Liver (tissue), 9 donors: ENCODE results near the gene INPP5A. TPM values are rescaled to one million over a fixed set of nuclear protein-coding genes. Genes with fewer than 3 reads are reported as not detected.

Experiments used
- DNase-seq: peaks from one replicate; pipeline ENCODE4 v3.0.0-alpha.2; 2017; ENCODE audit warnings: low spot score
- H3K27ac ChIP-seq, 2 donors: one replicate each; pipeline ENCODE4 v1.7.0; 2013; ENCODE audit warnings: inconsistent platforms in 2 of 2, low read length in 2 of 2, control low read depth in 1 of 2, low read depth in 1 of 2, mild to moderate bottlenecking in 1 of 2
- H3K27me3 ChIP-seq, 4 donors: one replicate each; pipeline versions ENCODE4 v1.6.1 to v1.7.0; 2013; ENCODE audit warnings: low read length in 3 of 4, inconsistent platforms in 1 of 4, mild to moderate bottlenecking in 1 of 4, moderate library complexity in 1 of 4; ENCODE audit not compliant: control insufficient read depth in 4 of 4, insufficient read depth in 4 of 4
- H3K36me3 ChIP-seq, 4 donors: one replicate each; pipeline versions ENCODE4 v1.6.1 to v1.7.0; 2013; ENCODE audit warnings: low read length in 3 of 4, mild to moderate bottlenecking in 3 of 4, low read depth in 1 of 4, moderate library complexity in 1 of 4; ENCODE audit not compliant: control insufficient read depth in 4 of 4, insufficient read depth in 3 of 4
- H3K4me1 ChIP-seq, 4 donors: one replicate each; pipeline versions ENCODE4 v1.6.1 to v1.7.0; 2013; ENCODE audit warnings: low read length in 3 of 4, mild to moderate bottlenecking in 3 of 4, moderate library complexity in 1 of 4; ENCODE audit not compliant: control insufficient read depth in 4 of 4, insufficient read depth in 4 of 4
- H3K4me3 ChIP-seq, 3 donors: one replicate each; pipeline versions ENCODE4 v1.6.1 to v1.7.0; 2013; ENCODE audit warnings: low read length in 3 of 3, control low read depth in 1 of 3, low read depth in 1 of 3, mild to moderate bottlenecking in 1 of 3
- H3K9ac ChIP-seq, 2 donors: one replicate each; pipeline ENCODE4 v1.7.0; 2013; ENCODE audit warnings: low read length in 2 of 2, mild to moderate bottlenecking in 2 of 2, moderate library complexity in 2 of 2, control low read depth in 1 of 2, low read depth in 1 of 2
- H3K9me3 ChIP-seq, 4 donors: one replicate each; pipeline versions ENCODE4 v1.6.1 to v1.7.0; 2013; ENCODE audit warnings: low read length in 3 of 4; ENCODE audit not compliant: control insufficient read depth in 4 of 4
- EGR1 ChIP-seq, 2 donors: IDR thresholded peaks; 2 replicates each; pipeline ENCODE4 v1.6.1; 2016 to 2018; ENCODE audit warnings: antibody characterized with exemption in 2 of 2, low read depth in 2 of 2
- FOXA1 ChIP-seq: IDR thresholded peaks from 2 replicates; pipeline ENCODE4 v1.6.1; 2016; ENCODE audit warnings: antibody characterized with exemption
- FOXA2 ChIP-seq: IDR thresholded peaks from 2 replicates; pipeline ENCODE4 v1.6.1; 2016; ENCODE audit warnings: antibody characterized with exemption
- GABPA ChIP-seq, 2 donors: IDR thresholded peaks in 1 of 2; conservative IDR thresholded peaks in 1 of 2; 2 replicates each; pipeline ENCODE4 v1.6.1; 2016; ENCODE audit warnings: antibody characterized with exemption in 2 of 2, mild to moderate bottlenecking in 1 of 2, moderate library complexity in 1 of 2
- HNF4A ChIP-seq, 2 donors: conservative IDR thresholded peaks; 2 replicates each; pipeline ENCODE4 v1.6.1; 2016; ENCODE audit warnings: antibody characterized with exemption in 2 of 2, mild to moderate bottlenecking in 2 of 2
- HNF4G ChIP-seq: IDR thresholded peaks from 2 replicates; pipeline ENCODE4 v1.6.1; 2016; ENCODE audit warnings: antibody characterized with exemption
- JUND ChIP-seq, 2 donors: IDR thresholded peaks; 2 replicates each; pipeline ENCODE4 v1.6.1; 2016; ENCODE audit warnings: antibody characterized with exemption in 2 of 2
- NR2F2 ChIP-seq: IDR thresholded peaks from 2 replicates; pipeline ENCODE4 v1.6.1; 2016; ENCODE audit warnings: antibody characterized with exemption
- RAD21 ChIP-seq, 2 donors: IDR thresholded peaks; 2 replicates each; pipeline ENCODE4 v1.6.1; 2016; ENCODE audit warnings: antibody characterized with exemption in 2 of 2, mild to moderate bottlenecking in 2 of 2
- RXRA ChIP-seq, 2 donors: IDR thresholded peaks; 2 replicates each; pipeline ENCODE4 v1.6.1; 2017 to 2018; ENCODE audit warnings: antibody characterized with exemption in 2 of 2, mild to moderate bottlenecking in 1 of 2
- SP1 ChIP-seq: IDR thresholded peaks from 2 replicates; pipeline ENCODE4 v1.6.1; 2018; ENCODE audit warnings: antibody characterized with exemption, mild to moderate bottlenecking
- TAF1 ChIP-seq: conservative IDR thresholded peaks from 2 replicates; pipeline ENCODE4 v1.6.1; 2016; ENCODE audit warnings: antibody characterized with exemption, mild to moderate bottlenecking
- WGBS: extraction: QIAGEN DNeasy Blood & Tissue Kit; methylation state at CpG from one replicate; pipeline ENCODE4 v1.1.7; 2013; 5-methylcytosine and 5-hydroxymethylcytosine counted together
- polyA plus RNA-seq, 2 donors: library from polyadenylated mRNA; stranded (reverse) in 1 of 2; unstranded in 1 of 2; fragments of 200-250 nt in 1 of 2; fragments of >200 nt in 1 of 2; fragmentation: Nextera tagmentation in 1 of 2; extraction: Ambion mirVana in 1 of 2; gene quantifications; one replicate each; pipeline versions ENCODE4 v1.2.1 to v1.2.3, GENCODE V29; 2013 to 2015
- total RNA-seq, 2 donors: library from RNA; depleted of rRNA; stranded (reverse); fragments of >200 nt; gene quantifications; one replicate each; pipeline ENCODE4 v1.2.3, GENCODE V29; 2014
- TF ChIP-seq, protein P1 (sequence below): fragments of 150-350 bp; IDR thresholded peaks from 2 replicates; pipeline ENCODE4 v1.5.1; 2017; ENCODE audit warnings: improper control_type of control experiment, low read depth, low read length; ENCODE audit not compliant: missing input control
- TF ChIP-seq, protein P2 (sequence below): IDR thresholded peaks from 2 replicates; pipeline ENCODE4 v1.6.1; 2016; ENCODE audit warnings: antibody characterized with exemption
- TF ChIP-seq, protein P3 (sequence below): IDR thresholded peaks from 2 replicates; pipeline ENCODE4 v1.6.1; 2016; ENCODE audit warnings: antibody characterized with exemption
- TF ChIP-seq, protein P4 (sequence below): IDR thresholded peaks from 2 replicates; pipeline ENCODE4 v1.6.1; 2016; ENCODE audit warnings: antibody characterized with exemption, mild to moderate bottlenecking
- donor health status: healthy.
- donor health status: healthy.
- donor health status: healthy.
- donor health status: healthy.
- donor health status: healthy.

INPP5A gene
- total and polyA plus RNA-seq, 4 donors = 4.3 to 26.5 (median 10.9) TPM

DNA sequence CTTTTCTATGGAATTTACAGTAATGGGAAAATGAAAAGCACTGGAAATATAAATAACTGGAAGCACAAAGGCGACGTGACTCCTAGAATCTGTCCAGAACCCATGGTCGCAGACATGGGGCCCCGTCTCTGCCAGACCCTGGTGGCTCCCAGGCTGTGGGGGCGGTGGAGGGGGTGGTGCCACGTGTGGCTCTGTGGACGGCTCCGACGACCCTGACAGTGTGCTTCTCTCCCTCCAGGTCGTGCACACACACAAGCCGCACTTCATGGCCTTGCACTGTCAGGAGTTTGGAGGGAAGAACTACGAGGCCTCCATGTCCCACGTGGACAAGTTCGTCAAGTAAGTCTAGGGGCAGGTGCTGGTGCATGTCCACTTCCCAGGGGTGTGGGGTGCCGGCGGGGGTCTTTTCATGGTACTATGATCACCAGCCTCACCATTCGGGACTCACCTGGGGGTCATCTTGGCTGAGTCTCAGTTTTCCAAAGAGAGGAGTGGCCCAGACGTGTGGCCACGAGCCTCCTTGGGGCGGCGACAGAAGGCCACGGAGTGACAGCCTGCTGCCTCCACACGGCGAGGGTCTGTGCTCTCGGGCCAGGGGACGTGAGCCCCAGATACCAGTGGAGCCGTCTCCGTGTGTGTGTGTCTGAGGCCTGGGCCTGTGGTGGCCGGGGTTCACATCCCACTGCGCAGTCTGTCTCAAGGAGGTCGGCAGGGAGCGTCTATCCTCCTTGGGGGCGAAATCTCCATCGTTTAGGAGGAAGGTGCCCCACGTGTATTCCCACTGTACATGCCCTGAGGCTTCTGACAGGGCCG, 108.2 kb downstream of the INPP5A start:
- Histone ChIP-seq H3K4me1 (no peaks in the 10 kb centered on the region), H3K9me3 (no peaks in the 10 kb centered on the region), H3K27me3 (no peaks in the 10 kb centered on the region), H3K4me3 (no peak overlapping the region), H3K27ac (no peak overlapping the region), H3K9ac (no peak overlapping the region), H3K36me3 (peaks cover 0 to 12% (median 1%) of the 10 kb centered on the region in 4 donors)
- no peak for TF ChIP-seq HNF4A (conservative IDR thresholded peaks at IDR 0.05)
- TF ChIP-seq EGR1 (IDR thresholded peaks at IDR 0.05; ENCODE audit: low read depth in 2 of 2) = no peak
- TF ChIP-seq FOXA1 = no peak
- TF ChIP-seq, protein P1, sequence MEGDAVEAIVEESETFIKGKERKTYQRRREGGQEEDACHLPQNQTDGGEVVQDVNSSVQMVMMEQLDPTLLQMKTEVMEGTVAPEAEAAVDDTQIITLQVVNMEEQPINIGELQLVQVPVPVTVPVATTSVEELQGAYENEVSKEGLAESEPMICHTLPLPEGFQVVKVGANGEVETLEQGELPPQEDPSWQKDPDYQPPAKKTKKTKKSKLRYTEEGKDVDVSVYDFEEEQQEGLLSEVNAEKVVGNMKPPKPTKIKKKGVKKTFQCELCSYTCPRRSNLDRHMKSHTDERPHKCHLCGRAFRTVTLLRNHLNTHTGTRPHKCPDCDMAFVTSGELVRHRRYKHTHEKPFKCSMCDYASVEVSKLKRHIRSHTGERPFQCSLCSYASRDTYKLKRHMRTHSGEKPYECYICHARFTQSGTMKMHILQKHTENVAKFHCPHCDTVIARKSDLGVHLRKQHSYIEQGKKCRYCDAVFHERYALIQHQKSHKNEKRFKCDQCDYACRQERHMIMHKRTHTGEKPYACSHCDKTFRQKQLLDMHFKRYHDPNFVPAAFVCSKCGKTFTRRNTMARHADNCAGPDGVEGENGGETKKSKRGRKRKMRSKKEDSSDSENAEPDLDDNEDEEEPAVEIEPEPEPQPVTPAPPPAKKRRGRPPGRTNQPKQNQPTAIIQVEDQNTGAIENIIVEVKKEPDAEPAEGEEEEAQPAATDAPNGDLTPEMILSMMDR = no peak
- TF ChIP-seq JUND (IDR thresholded peaks at IDR 0.05) = no peak
- TF ChIP-seq HNF4G = no peak
- no peak for TF ChIP-seq RXRA (IDR thresholded peaks at IDR 0.05)
- 94% methylated on average over 36 of the region's 36 CpGs for WGBS
- DNase-seq = no peak

DNA sequence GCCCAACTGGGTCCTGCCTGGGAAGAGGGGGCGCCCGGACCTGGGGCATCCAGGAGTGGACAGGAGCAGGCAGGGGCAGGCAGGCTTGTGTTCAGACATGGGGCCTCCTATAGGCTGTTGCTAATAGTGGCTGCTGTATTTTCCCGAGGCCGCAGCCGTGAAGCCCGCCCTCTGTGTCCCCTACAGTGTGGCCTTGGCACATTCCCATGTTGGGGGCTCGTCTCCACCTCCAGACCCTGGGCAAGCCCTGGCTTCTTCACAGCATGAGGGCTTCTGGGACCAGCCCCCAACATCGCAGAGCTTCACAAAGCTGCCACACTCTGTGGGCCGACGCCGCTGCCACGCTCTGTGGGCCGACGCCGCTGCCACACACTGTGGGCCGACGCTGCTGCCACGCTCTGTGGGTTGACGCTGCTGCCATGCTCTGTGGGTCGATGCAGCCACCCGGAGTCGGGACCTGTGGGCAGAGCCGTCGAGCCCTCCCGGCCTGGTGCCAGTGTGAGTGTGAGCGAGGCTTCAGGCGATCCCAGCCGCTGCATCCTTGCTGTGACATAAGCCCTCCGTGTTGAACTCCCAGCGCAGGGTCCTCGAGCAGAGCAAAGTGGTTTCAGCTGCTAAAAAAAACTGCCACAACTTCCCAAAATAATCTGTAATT, 109.0 kb downstream of the INPP5A start:
- 98% methylated on average over 31 of the region's 31 CpGs for WGBS
- Histone ChIP-seq H3K27ac (no peak overlapping the region), H3K4me3 (no peak overlapping the region), H3K36me3 (peaks cover 0 to 12% (median 1%) of the 10 kb centered on the region in 4 donors), H3K9me3 (no peaks in the 10 kb centered on the region), H3K9ac (no peak overlapping the region), H3K4me1 (no peaks in the 10 kb centered on the region), H3K27me3 (no peaks in the 10 kb centered on the region)
- TF ChIP-seq RAD21 (IDR thresholded peaks at IDR 0.05) = no peak
- TF ChIP-seq JUND (IDR thresholded peaks at IDR 0.05) = no peak
- TF ChIP-seq GABPA (IDR thresholded peaks at IDR 0.05 in 1 of 2, conservative IDR thresholded peaks at IDR 0.05 in 1 of 2) = no peak
- TF ChIP-seq, protein P2, sequence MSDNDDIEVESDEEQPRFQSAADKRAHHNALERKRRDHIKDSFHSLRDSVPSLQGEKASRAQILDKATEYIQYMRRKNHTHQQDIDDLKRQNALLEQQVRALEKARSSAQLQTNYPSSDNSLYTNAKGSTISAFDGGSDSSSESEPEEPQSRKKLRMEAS = no peak
- TF ChIP-seq, protein P3, sequence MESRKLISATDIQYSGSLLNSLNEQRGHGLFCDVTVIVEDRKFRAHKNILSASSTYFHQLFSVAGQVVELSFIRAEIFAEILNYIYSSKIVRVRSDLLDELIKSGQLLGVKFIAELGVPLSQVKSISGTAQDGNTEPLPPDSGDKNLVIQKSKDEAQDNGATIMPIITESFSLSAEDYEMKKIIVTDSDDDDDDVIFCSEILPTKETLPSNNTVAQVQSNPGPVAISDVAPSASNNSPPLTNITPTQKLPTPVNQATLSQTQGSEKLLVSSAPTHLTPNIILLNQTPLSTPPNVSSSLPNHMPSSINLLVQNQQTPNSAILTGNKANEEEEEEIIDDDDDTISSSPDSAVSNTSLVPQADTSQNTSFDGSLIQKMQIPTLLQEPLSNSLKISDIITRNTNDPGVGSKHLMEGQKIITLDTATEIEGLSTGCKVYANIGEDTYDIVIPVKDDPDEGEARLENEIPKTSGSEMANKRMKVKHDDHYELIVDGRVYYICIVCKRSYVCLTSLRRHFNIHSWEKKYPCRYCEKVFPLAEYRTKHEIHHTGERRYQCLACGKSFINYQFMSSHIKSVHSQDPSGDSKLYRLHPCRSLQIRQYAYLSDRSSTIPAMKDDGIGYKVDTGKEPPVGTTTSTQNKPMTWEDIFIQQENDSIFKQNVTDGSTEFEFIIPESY = no peak
- TF ChIP-seq, protein P4, sequence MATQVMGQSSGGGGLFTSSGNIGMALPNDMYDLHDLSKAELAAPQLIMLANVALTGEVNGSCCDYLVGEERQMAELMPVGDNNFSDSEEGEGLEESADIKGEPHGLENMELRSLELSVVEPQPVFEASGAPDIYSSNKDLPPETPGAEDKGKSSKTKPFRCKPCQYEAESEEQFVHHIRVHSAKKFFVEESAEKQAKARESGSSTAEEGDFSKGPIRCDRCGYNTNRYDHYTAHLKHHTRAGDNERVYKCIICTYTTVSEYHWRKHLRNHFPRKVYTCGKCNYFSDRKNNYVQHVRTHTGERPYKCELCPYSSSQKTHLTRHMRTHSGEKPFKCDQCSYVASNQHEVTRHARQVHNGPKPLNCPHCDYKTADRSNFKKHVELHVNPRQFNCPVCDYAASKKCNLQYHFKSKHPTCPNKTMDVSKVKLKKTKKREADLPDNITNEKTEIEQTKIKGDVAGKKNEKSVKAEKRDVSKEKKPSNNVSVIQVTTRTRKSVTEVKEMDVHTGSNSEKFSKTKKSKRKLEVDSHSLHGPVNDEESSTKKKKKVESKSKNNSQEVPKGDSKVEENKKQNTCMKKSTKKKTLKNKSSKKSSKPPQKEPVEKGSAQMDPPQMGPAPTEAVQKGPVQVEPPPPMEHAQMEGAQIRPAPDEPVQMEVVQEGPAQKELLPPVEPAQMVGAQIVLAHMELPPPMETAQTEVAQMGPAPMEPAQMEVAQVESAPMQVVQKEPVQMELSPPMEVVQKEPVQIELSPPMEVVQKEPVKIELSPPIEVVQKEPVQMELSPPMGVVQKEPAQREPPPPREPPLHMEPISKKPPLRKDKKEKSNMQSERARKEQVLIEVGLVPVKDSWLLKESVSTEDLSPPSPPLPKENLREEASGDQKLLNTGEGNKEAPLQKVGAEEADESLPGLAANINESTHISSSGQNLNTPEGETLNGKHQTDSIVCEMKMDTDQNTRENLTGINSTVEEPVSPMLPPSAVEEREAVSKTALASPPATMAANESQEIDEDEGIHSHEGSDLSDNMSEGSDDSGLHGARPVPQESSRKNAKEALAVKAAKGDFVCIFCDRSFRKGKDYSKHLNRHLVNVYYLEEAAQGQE = no peak
- TF ChIP-seq TAF1 = no peak
- TF ChIP-seq EGR1 (IDR thresholded peaks at IDR 0.05; ENCODE audit: low read depth in 2 of 2) = no peak
- TF ChIP-seq SP1 = no peak
- no peak for TF ChIP-seq NR2F2
- TF ChIP-seq HNF4G = no peak
- no peak for TF ChIP-seq FOXA2
- TF ChIP-seq HNF4A (conservative IDR thresholded peaks at IDR 0.05) = no peak
- TF ChIP-seq RXRA (IDR thresholded peaks at IDR 0.05) = no peak
- DNase-seq = no peak
